ENCODE results near the gene SAMD13.

SAMD13 gene

DNA sequence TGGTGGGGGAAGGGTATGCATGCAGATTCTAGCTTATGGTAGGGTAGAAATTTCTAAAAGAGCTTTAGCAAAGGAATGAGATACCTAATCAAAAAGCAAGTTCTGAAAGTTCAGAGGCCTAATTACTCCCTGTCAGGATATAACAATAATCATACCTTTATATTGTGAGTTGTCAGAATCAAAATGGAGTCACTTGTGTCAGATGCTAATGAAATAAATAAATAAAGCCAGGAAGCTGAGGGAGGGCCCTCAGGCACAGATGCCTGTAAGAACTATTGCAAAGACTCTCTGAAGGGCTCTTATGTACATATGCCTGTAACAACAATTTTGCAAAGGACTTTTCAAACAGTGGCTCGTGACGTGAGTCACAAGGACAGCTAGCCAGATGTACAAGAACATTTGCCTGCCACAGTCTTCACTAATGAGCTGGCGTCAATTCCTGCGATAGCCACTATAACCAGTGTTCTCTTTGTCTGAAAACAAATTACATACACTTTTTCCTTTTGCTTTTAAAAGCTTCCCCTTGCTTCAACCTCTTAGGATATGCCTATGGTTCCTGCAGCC lies 69.4 kb downstream of the SAMD13 start:
- H3K4me2 ChIP-seq (ENCODE audit: low read length), result no peak overlapping the region
- H3K27ac ChIP-seq (ENCODE audit: low read depth, low read length), result no peak overlapping the region
- H3K4me3 ChIP-seq (ENCODE audit: low read length), result no peak overlapping the region
- no peaks in the 10 kb centered on the region for H3K9me3 ChIP-seq (ENCODE audit: control insufficient read depth, insufficient read depth, low read length)
- no peaks in the 10 kb centered on the region for H3K27me3 ChIP-seq (ENCODE audit: control insufficient read depth, low read length)
- H3K9me2 ChIP-seq (replicated peaks; ENCODE audit: control insufficient read depth, low read length), result no peaks in the 10 kb centered on the region
- TF ChIP-seq EZH2phosphoT487 (IDR thresholded peaks at IDR 0.05; ENCODE audit: borderline replicate concordance, low read length), result no peak
- TF ChIP-seq, protein P1, sequence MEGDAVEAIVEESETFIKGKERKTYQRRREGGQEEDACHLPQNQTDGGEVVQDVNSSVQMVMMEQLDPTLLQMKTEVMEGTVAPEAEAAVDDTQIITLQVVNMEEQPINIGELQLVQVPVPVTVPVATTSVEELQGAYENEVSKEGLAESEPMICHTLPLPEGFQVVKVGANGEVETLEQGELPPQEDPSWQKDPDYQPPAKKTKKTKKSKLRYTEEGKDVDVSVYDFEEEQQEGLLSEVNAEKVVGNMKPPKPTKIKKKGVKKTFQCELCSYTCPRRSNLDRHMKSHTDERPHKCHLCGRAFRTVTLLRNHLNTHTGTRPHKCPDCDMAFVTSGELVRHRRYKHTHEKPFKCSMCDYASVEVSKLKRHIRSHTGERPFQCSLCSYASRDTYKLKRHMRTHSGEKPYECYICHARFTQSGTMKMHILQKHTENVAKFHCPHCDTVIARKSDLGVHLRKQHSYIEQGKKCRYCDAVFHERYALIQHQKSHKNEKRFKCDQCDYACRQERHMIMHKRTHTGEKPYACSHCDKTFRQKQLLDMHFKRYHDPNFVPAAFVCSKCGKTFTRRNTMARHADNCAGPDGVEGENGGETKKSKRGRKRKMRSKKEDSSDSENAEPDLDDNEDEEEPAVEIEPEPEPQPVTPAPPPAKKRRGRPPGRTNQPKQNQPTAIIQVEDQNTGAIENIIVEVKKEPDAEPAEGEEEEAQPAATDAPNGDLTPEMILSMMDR (IDR thresholded peaks at IDR 0.05; ENCODE audit: low read depth, low read length, poor library complexity, severe bottlenecking), result no peak
- no peaks in the 10 kb centered on the region for H3K36me3 ChIP-seq (ENCODE audit: control insufficient read depth, low read length)
- H3K4me1 ChIP-seq (ENCODE audit: control insufficient read depth, low read length), result peaks cover 3% of the 10 kb centered on the region; the same call in 1 of the 2 replicates
- no peaks in the 10 kb centered on the region for H3F3A ChIP-seq (ENCODE audit: control insufficient read depth, insufficient read depth)
- H4K20me1 ChIP-seq (ENCODE audit: control insufficient read depth, insufficient read depth, low read depth, low read length), result no peaks in the 10 kb centered on the region
- H3K79me2 ChIP-seq (ENCODE audit: control insufficient read depth, low read length), result no peaks in the 10 kb centered on the region

- H3K4me1 ChIP-seq (ENCODE audit: control insufficient read depth, low read length), result peaks cover 2% of the 10 kb centered on the region; the same call in 1 of the 2 replicates
- no peaks in the 10 kb centered on the region for H3K79me2 ChIP-seq (ENCODE audit: control insufficient read depth, low read length)
- TF ChIP-seq EZH2phosphoT487 (IDR thresholded peaks at IDR 0.05; ENCODE audit: borderline replicate concordance, low read length), result no peak
- TF ChIP-seq, protein P1 (IDR thresholded peaks at IDR 0.05; ENCODE audit: low read depth, low read length, poor library complexity, severe bottlenecking), result no peak
- H3K4me3 ChIP-seq (ENCODE audit: low read length), result no peak overlapping the region
- H3K9me3 ChIP-seq (ENCODE audit: control insufficient read depth, insufficient read depth, low read length), result no peaks in the 10 kb centered on the region
- no peaks in the 10 kb centered on the region for H3F3A ChIP-seq (ENCODE audit: control insufficient read depth, insufficient read depth)
- H3K27me3 ChIP-seq (ENCODE audit: control insufficient read depth, low read length), result no peaks in the 10 kb centered on the region
- no peaks in the 10 kb centered on the region for H3K36me3 ChIP-seq (ENCODE audit: control insufficient read depth, low read length)
- no peak overlapping the region for H3K27ac ChIP-seq (ENCODE audit: low read depth, low read length)
- no peaks in the 10 kb centered on the region for H3K9me2 ChIP-seq (replicated peaks; ENCODE audit: control insufficient read depth, low read length)
- H4K20me1 ChIP-seq (ENCODE audit: control insufficient read depth, insufficient read depth, low read depth, low read length), result no peaks in the 10 kb centered on the region
- no peak overlapping the region for H3K4me2 ChIP-seq (ENCODE audit: low read length)
These were observed 72.1 kb downstream of the SAMD13 start for GRCh38 chr1:84373436-84374141.

DNA sequence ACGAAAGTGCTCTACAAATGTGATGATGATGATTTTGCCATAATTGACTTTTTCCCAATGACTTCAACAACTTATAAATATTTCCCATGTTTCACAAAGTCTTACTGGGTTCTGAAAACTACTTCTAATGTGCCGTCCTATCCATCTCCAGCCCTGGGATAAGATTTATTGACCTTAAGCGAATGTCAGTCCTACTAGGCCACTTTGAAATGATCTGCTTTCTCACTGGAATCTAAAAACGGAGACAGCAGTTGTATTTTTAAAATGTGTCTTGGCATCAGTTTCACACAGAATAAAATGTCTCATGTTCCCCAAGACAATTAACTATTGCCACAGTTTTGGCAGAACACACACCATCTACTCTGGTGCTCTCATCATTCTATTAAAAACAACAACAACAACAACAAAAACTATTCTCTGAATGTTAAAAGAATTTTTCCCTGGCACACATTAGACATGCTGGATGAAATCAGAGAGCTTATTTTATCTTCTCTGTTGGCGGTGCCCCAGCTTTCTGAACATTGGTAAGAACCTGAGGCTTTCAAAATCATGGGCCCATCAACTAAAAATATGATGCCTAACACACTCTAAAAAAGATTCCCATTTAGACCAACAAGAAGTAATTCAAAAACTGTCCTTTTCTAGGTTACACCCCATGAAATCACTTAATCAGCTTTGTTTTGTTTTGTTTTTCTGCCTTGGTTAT lies 73.6 kb downstream of the SAMD13 start:
- Histone ChIP-seq H3K27me3 (ENCODE audit: control insufficient read depth, low read length) (no peaks in the 10 kb centered on the region), H3K4me3 (ENCODE audit: low read length) (no peak overlapping the region), H3K9me3 (ENCODE audit: control insufficient read depth, insufficient read depth, low read length) (no peaks in the 10 kb centered on the region), H3K27ac (ENCODE audit: low read depth, low read length) (no peak overlapping the region), H3K9me2 (replicated peaks; ENCODE audit: control insufficient read depth, low read length) (no peaks in the 10 kb centered on the region), H3F3A (ENCODE audit: control insufficient read depth, insufficient read depth) (no peaks in the 10 kb centered on the region), H3K79me2 (ENCODE audit: control insufficient read depth, low read length) (no peaks in the 10 kb centered on the region), H3K4me2 (ENCODE audit: low read length) (no peak overlapping the region), H4K20me1 (ENCODE audit: control insufficient read depth, insufficient read depth, low read depth, low read length) (no peaks in the 10 kb centered on the region), H3K4me1 (ENCODE audit: control insufficient read depth, low read length) (peaks cover 2% of the 10 kb centered on the region; the same call in 1 of the 2 replicates), H3K36me3 (ENCODE audit: control insufficient read depth, low read length) (no peaks in the 10 kb centered on the region)
- no peak for TF ChIP-seq EZH2phosphoT487 (IDR thresholded peaks at IDR 0.05; ENCODE audit: borderline replicate concordance, low read length)
- TF ChIP-seq, protein P1 (IDR thresholded peaks at IDR 0.05; ENCODE audit: low read depth, low read length, poor library complexity, severe bottlenecking), result no peak
